Cardiac fibroblast (primary cell): ENCODE results near the gene SLC9A5.

ENCODE experiments used
- DNase-seq, 2 donors: peaks; one replicate each; pipeline versions ENCODE4 v3.0.0 to v3.0.0-alpha.2; 2010; ENCODE audit warnings: low read depth in 2 of 2
- H3K4me3 ChIP-seq, 2 donors: replicated peaks in 1 of 2; 1 replicate in 1 of 2; 2 replicates in 1 of 2; pipeline ENCODE4 v1.5.1; 2011; ENCODE audit warnings: low read depth in 2 of 2, low read length in 2 of 2, mild to moderate bottlenecking in 2 of 2, moderate library complexity in 1 of 2
- CTCF ChIP-seq: IDR thresholded peaks from one replicate; pipeline ENCODE4 v1.5.1; 2011; ENCODE audit warnings: low read depth, mild to moderate bottlenecking, low read length, inconsistent platforms

The SLC9A5 gene

GRCh38 chr16:67228034-67228785 is 20.6 kb upstream of the SLC9A5 start:
- H3K4me3 ChIP-seq, result peak overlapping the region; percentile 97 to 99
- no peak for DNase-seq
- no peak for TF ChIP-seq CTCF

GRCh38 chr16:67228905-67229304 is 19.9 kb upstream of the SLC9A5 start:
- DNase-seq, result no peak
- TF ChIP-seq CTCF, result no peak
- H3K4me3 ChIP-seq, result no peak overlapping the region

GRCh38 chr16:67229906-67230808 is 18.6 kb upstream of the SLC9A5 start:
- TF ChIP-seq CTCF, result no peak
- DNase-seq, result no peak
- no peak overlapping the region for H3K4me3 ChIP-seq

GRCh38 chr16:67230809-67231660 is 17.7 kb upstream of the SLC9A5 start:
- DNase-seq, result no peak
- H3K4me3 ChIP-seq, result no peak overlapping the region
- no peak for TF ChIP-seq CTCF

- no peak for DNase-seq
- no peak for TF ChIP-seq CTCF
These were observed 15.2 kb upstream of the SLC9A5 start for GRCh38 chr16:67233596-67233995.

GRCh38 chr16:67234180-67234597 is 14.6 kb upstream of the SLC9A5 start:
- no peak for TF ChIP-seq CTCF
- H3K4me3 ChIP-seq, result no peak overlapping the region
- no peak for DNase-seq

More at GRCh38 chr16:67233596-67233995, 15.2 kb upstream of the SLC9A5 start:
- no peak overlapping the region for H3K4me3 ChIP-seq
